Sigmoid colon (tissue), 4 donors: Measurements from ENCODE around the gene CDKN2D.

Source experiments
- CTCF ChIP-seq, 4 experiments: fragments of 450-650 bp in 3 of 4; fragments of 200-600 bp in 1 of 4; IDR thresholded peaks; one replicate each; pipeline ENCODE4 v1.5.1; 2016 to 2019; ENCODE audit warnings: antibody characterized with exemption in 4 of 4, mild to moderate bottlenecking in 3 of 4, moderate library complexity in 2 of 4
- POLR2A ChIP-seq, 2 donors: fragments of 450-650 bp; IDR thresholded peaks; one replicate each; pipeline ENCODE4 v1.6.1; 2016; ENCODE audit warnings: antibody characterized with exemption in 2 of 2, mild to moderate bottlenecking in 2 of 2, moderate library complexity in 2 of 2
- POLR2AphosphoS5 ChIP-seq, 4 donors: sonication (generic); formaldehyde crosslinking; IDR thresholded peaks; one replicate each; pipeline ENCODE4 v1.6.1; 2017; ENCODE audit warnings: antibody characterized with exemption in 4 of 4

GRCh38 chr19:10593820-10594637 is 25.2 kb upstream of the CDKN2D start:
- TF ChIP-seq POLR2AphosphoS5 (IDR thresholded peaks at IDR 0.05) = no peak
- TF ChIP-seq POLR2A (IDR thresholded peaks at IDR 0.05) = no peak
- TF ChIP-seq CTCF (IDR thresholded peaks at IDR 0.05) = no peak
